Astrocyte (in vitro differentiated cells and primary cell): ENCODE results near the gene SNX27. TPM values are rescaled to one million over a fixed set of nuclear protein-coding genes. Genes with fewer than 3 reads are reported as not detected.
A peak's percentile ranks its signal among the peaks of the same experiment; 100 is the strongest.

Experiments
- DNase-seq: peaks from one replicate; pipeline ENCODE4 v3.0.0-alpha.2; 2010; ENCODE audit warnings: low read depth
- FAIRE-seq: peaks from 2 replicates; lab custom pipeline; 2011; peaks lifted over from hg19 to GRCh38; lab: Jason Lieb, UNC
- H2AFZ ChIP-seq: 2 replicates; pipeline ENCODE4 v1.6.0; 2012; ENCODE audit warnings: low read depth, low read length, inconsistent platforms
- H3K27ac ChIP-seq: 2 replicates; pipeline ENCODE4 v1.5.1; 2011; ENCODE audit warnings: low read depth, low read length, inconsistent platforms
- H3K27me3 ChIP-seq: 2 replicates; pipeline ENCODE4 v1.6.0; 2011; ENCODE audit warnings: low read length, inconsistent platforms; ENCODE audit not compliant: insufficient read depth
- H3K36me3 ChIP-seq: 2 replicates; pipeline ENCODE4 v1.5.1; 2011; ENCODE audit warnings: low read length, inconsistent platforms; ENCODE audit not compliant: insufficient read depth
- H3K4me1 ChIP-seq: 2 replicates; pipeline ENCODE4 v1.5.1; 2011; ENCODE audit warnings: low read length, inconsistent platforms; ENCODE audit not compliant: insufficient read depth
- H3K4me2 ChIP-seq: 2 replicates; pipeline ENCODE4 v1.6.0; 2012; ENCODE audit warnings: low read length, inconsistent platforms
- H3K4me3 ChIP-seq: 2 replicates; pipeline ENCODE4 v1.5.1; 2011; ENCODE audit warnings: low read depth, mild to moderate bottlenecking, low read length, inconsistent platforms; ENCODE audit not compliant: insufficient read depth
- H3K79me2 ChIP-seq: 2 replicates; pipeline ENCODE4 v1.6.0; 2012; ENCODE audit warnings: mild to moderate bottlenecking, low read length, inconsistent platforms; ENCODE audit not compliant: insufficient read depth
- H3K9ac ChIP-seq: 2 replicates; pipeline ENCODE4 v1.6.0; 2012; ENCODE audit warnings: mild to moderate bottlenecking, low read length, inconsistent platforms
- H3K9me3 ChIP-seq: 2 replicates; pipeline ENCODE4 v1.5.1; 2012; ENCODE audit warnings: low read depth, mild to moderate bottlenecking, low read length, inconsistent platforms; ENCODE audit not compliant: insufficient read depth
- H4K20me1 ChIP-seq: 2 replicates; pipeline ENCODE4 v1.6.0; 2012; ENCODE audit warnings: low read length, inconsistent platforms; ENCODE audit not compliant: insufficient read depth
- H3K27ac Mint-ChIP-seq: one replicate; pipeline ENCODE4 v1.8.0; 2021; ENCODE audit warnings: mild to moderate bottlenecking, mixed read lengths; ENCODE audit not compliant: unreplicated experiment
- H3K27me3 Mint-ChIP-seq: one replicate; pipeline ENCODE4 v1.8.0; 2021; ENCODE audit warnings: low read depth, mixed read lengths; ENCODE audit not compliant: unreplicated experiment
- H3K36me3 Mint-ChIP-seq: one replicate; pipeline ENCODE4 v1.8.0; 2021; ENCODE audit warnings: low read depth, mixed read lengths; ENCODE audit not compliant: unreplicated experiment
- H3K4me1 Mint-ChIP-seq: one replicate; pipeline ENCODE4 v1.8.0; 2021; ENCODE audit warnings: low read depth, mixed read lengths; ENCODE audit not compliant: unreplicated experiment
- H3K4me3 Mint-ChIP-seq: one replicate; pipeline ENCODE4 v1.8.0; 2021; ENCODE audit warnings: mild to moderate bottlenecking, moderate library complexity, mixed read lengths; ENCODE audit not compliant: unreplicated experiment
- H3K9me3 Mint-ChIP-seq: one replicate; pipeline ENCODE4 v1.8.0; 2021; ENCODE audit warnings: mild to moderate bottlenecking, mixed read lengths; ENCODE audit not compliant: unreplicated experiment
- CTCF ChIP-seq: IDR thresholded peaks from 2 replicates; pipeline ENCODE4 v1.5.1; 2011; ENCODE audit warnings: low read depth, mild to moderate bottlenecking, inconsistent platforms, low read length, moderate library complexity; ENCODE audit not compliant: insufficient read depth
- EZH2 ChIP-seq: IDR thresholded peaks from 2 replicates; pipeline ENCODE4 v1.6.1; 2012; ENCODE audit warnings: mild to moderate bottlenecking, low read length, inconsistent platforms; ENCODE audit not compliant: insufficient read depth
- total RNA-seq: library from RNA; stranded (reverse); gene quantifications from 2 replicates; pipeline ENCODE4 v1.2.1, GENCODE V29; 2021

Gene SNX27
- total RNA-seq, 1 donor from 2014 or later = 53.1 TPM

GRCh38 chr1:151620286-151620685 lies 8.4 kb downstream of the SNX27 start:
- H3K4me3 ChIP-seq = no peak overlapping the region
- FAIRE-seq = no peak
- no peaks in the 10 kb centered on the region for H3K27me3 ChIP-seq
- peaks cover 73% of the 10 kb centered on the region for H3K79me2 ChIP-seq
- Mint-ChIP-seq H3K27ac (peak overlapping the region; percentile 5), H3K4me1 (peaks cover 41% of the 10 kb centered on the region), H3K36me3 (no peaks in the 10 kb centered on the region), H3K27me3 (no peaks in the 10 kb centered on the region), H3K4me3 (no peak overlapping the region), H3K9me3 (no peaks in the 10 kb centered on the region)
- H3K4me1 ChIP-seq = peaks cover 20% of the 10 kb centered on the region
- no peak overlapping the region for H3K27ac ChIP-seq
- no peak overlapping the region for H2AFZ ChIP-seq
- H3K4me2 ChIP-seq = no peak overlapping the region
- H3K36me3 ChIP-seq = peaks cover 3% of the 10 kb centered on the region
- H3K9me3 ChIP-seq = no peaks in the 10 kb centered on the region
- DNase-seq = no peak
- no peak for TF ChIP-seq EZH2
- no peak for TF ChIP-seq CTCF
- H3K9ac ChIP-seq = no peak overlapping the region
- peaks cover 59% of the 10 kb centered on the region for H4K20me1 ChIP-seq

GRCh38 chr1:151621351-151621750 lies 9.5 kb downstream of the SNX27 start:
- H3K9me3 Mint-ChIP-seq = no peaks in the 10 kb centered on the region
- H2AFZ ChIP-seq = no peak overlapping the region
- H3K4me1 Mint-ChIP-seq = peaks cover 30% of the 10 kb centered on the region
- H3K27ac Mint-ChIP-seq = peak overlapping the region; percentile 58
- H3K9me3 ChIP-seq = no peaks in the 10 kb centered on the region
- H3K27ac ChIP-seq = no peak overlapping the region
- no peak overlapping the region for H3K4me3 ChIP-seq
- no peak for DNase-seq
- no peak for FAIRE-seq
- H3K4me1 ChIP-seq = peaks cover 14% of the 10 kb centered on the region
- H3K4me2 ChIP-seq = no peak overlapping the region
- H4K20me1 ChIP-seq = peaks cover 49% of the 10 kb centered on the region
- H3K36me3 ChIP-seq = no peaks in the 10 kb centered on the region
- no peaks in the 10 kb centered on the region for H3K27me3 Mint-ChIP-seq
- no peaks in the 10 kb centered on the region for H3K27me3 ChIP-seq
- peaks cover 77% of the 10 kb centered on the region for H3K79me2 ChIP-seq
- TF ChIP-seq CTCF (no peak), EZH2 (no peak)
- H3K4me3 Mint-ChIP-seq = no peak overlapping the region
- H3K36me3 Mint-ChIP-seq = peaks cover 2% of the 10 kb centered on the region
- H3K9ac ChIP-seq = no peak overlapping the region

GRCh38 chr1:151624783-151625182 lies 12.9 kb downstream of the SNX27 start:
- Histone ChIP-seq H3K9ac (no peak overlapping the region), H2AFZ (no peak overlapping the region), H3K79me2 (peaks cover 70% of the 10 kb centered on the region), H3K27ac (no peak overlapping the region), H3K9me3 (no peaks in the 10 kb centered on the region), H3K27me3 (no peaks in the 10 kb centered on the region), H3K36me3 (peaks cover 2% of the 10 kb centered on the region), H3K4me2 (no peak overlapping the region), H4K20me1 (peaks cover 30% of the 10 kb centered on the region), H3K4me3 (no peak overlapping the region), H3K4me1 (peaks cover 2% of the 10 kb centered on the region)
- H3K27me3 Mint-ChIP-seq = no peaks in the 10 kb centered on the region
- H3K27ac Mint-ChIP-seq = no peak overlapping the region
- FAIRE-seq (no peak), DNase-seq (no peak)
- H3K36me3 Mint-ChIP-seq = peaks cover 3% of the 10 kb centered on the region
- H3K4me3 Mint-ChIP-seq = no peak overlapping the region
- peaks cover 17% of the 10 kb centered on the region for H3K4me1 Mint-ChIP-seq
- no peaks in the 10 kb centered on the region for H3K9me3 Mint-ChIP-seq
- TF ChIP-seq CTCF (no peak), EZH2 (no peak)
